Vagina (tissue), 2 donors: ENCODE measurements around the gene JHY.

Source experiments
- POLR2A ChIP-seq, 2 donors: fragments of 450-650 bp; IDR thresholded peaks; one replicate each; pipeline ENCODE4 v1.6.1; 2017; ENCODE audit warnings: antibody characterized with exemption in 2 of 2, mild to moderate bottlenecking in 2 of 2, moderate library complexity in 2 of 2
- TF ChIP-seq, protein P1 (sequence below), 3 experiments: fragments of 450-650 bp in 2 of 3; fragments of 200-600 bp in 1 of 3; sonication (generic) in 1 of 3; IDR thresholded peaks; one replicate each; pipeline ENCODE4 v1.5.1; 2017 to 2019; ENCODE audit warnings: antibody characterized with exemption in 3 of 3, mild to moderate bottlenecking in 2 of 3, moderate library complexity in 2 of 3

DNA sequence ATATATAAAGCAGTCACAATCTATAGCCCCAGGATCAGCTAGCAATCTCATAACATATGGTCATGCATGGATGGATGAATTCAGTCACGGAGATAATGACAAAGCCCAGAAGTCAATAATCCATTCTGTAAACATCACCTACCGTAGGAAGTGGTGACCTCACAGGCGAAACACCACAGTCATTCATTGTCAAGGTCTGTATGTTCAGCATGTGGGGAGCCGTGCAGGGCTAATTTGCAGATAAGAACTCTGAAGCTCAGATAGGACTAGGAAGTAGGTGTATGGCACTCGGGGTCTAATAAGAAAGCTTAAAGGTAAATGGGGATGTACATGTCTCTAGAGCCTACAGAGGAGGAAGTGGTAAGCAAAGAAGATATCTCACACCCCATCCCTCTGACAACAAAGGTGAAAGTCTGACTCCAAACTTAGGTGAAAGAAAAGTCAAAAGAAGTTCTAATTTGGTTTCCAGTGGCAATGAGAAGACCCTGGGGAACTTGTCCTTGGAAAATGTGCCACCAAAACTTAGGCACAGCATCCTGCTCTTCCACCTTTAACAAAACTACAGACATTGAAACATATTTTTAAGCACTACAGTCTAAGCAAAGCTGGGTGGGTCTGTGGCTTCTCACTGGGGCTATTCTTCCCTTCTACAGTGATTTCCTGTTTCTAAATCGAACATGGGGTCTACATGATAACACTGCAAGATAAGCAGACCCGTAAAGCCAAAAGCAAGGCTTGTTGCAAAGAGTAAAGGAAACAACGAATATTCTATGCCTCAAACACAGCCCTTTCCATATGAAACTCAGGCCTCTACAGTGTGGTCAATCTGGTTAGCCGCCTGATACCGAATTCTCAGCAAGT, 39.0 kb upstream of the JHY start:
- TF ChIP-seq, protein P1, sequence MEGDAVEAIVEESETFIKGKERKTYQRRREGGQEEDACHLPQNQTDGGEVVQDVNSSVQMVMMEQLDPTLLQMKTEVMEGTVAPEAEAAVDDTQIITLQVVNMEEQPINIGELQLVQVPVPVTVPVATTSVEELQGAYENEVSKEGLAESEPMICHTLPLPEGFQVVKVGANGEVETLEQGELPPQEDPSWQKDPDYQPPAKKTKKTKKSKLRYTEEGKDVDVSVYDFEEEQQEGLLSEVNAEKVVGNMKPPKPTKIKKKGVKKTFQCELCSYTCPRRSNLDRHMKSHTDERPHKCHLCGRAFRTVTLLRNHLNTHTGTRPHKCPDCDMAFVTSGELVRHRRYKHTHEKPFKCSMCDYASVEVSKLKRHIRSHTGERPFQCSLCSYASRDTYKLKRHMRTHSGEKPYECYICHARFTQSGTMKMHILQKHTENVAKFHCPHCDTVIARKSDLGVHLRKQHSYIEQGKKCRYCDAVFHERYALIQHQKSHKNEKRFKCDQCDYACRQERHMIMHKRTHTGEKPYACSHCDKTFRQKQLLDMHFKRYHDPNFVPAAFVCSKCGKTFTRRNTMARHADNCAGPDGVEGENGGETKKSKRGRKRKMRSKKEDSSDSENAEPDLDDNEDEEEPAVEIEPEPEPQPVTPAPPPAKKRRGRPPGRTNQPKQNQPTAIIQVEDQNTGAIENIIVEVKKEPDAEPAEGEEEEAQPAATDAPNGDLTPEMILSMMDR (IDR thresholded peaks at IDR 0.05): no peak
- TF ChIP-seq POLR2A (IDR thresholded peaks at IDR 0.05): no peak
